Stimulated activated naive CD8-positive, alpha-beta T cell treated with anti-CD3 and anti-CD28 coated beads, Interleukin-15, amount 100 ng/mL, for 72 hours (primary cell): ENCODE data around the gene EIF2B5.

Experiments
- ATAC-seq: fragments of 150-1000 bp; cut with Tn5 transposase; 2 replicates; pipeline ENCODE4 v1.10.0; 2021; ENCODE audit warnings: mild to moderate bottlenecking, moderate library complexity
- DNase-seq, 2 donors: peaks; one replicate each; pipeline ENCODE4 v3.0.0; 2021 to 2022
- H3K27ac Mint-ChIP-seq, 2 donors: one replicate each; pipeline ENCODE4 v1.8.0; 2022; ENCODE audit warnings: mild to moderate bottlenecking in 2 of 2, mixed read lengths in 2 of 2, moderate library complexity in 2 of 2
- H3K27me3 Mint-ChIP-seq: one replicate; pipeline ENCODE4 v1.8.0; 2022; ENCODE audit warnings: mixed read lengths
- H3K4me1 Mint-ChIP-seq: one replicate; pipeline ENCODE4 v1.8.0; 2022; ENCODE audit warnings: mild to moderate bottlenecking, mixed read lengths
- H3K4me3 Mint-ChIP-seq, 2 donors: one replicate each; pipeline ENCODE4 v1.8.0; 2022; ENCODE audit warnings: mild to moderate bottlenecking in 2 of 2, mixed read lengths in 2 of 2, moderate library complexity in 1 of 2
- H3K9me3 Mint-ChIP-seq, 2 donors: one replicate each; pipeline ENCODE4 v1.8.0; 2022; ENCODE audit warnings: mixed read lengths in 2 of 2

Gene EIF2B5

DNA sequence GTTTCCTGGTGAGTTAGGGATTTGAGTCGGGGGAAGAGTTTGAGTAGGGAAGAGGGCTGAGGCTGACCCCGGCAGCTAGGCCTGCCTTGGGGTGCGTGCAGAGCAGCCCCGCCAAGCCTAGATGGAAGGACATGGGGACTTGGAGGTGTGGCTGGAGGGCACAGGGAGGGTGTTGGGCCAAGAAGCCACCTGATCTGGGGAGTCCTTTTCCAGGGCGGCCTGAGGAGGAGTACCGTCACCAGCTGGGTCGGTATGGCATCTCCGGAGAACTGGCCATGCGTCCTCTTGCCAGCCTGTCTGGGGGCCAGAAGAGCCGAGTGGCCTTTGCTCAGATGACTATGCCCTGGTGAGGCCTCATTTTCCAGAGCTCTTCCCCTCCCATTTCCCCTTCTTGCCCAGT is 57.7 kb downstream of the EIF2B5 start:
- no peak overlapping the region for H3K27ac Mint-ChIP-seq
- no peaks in the 10 kb centered on the region for H3K9me3 Mint-ChIP-seq
- H3K27me3 Mint-ChIP-seq = no peaks in the 10 kb centered on the region
- no peak overlapping the region for H3K4me3 Mint-ChIP-seq
- H3K4me1 Mint-ChIP-seq = peaks cover 23% of the 10 kb centered on the region
- DNase-seq (no peak), ATAC-seq (no peak)

DNA sequence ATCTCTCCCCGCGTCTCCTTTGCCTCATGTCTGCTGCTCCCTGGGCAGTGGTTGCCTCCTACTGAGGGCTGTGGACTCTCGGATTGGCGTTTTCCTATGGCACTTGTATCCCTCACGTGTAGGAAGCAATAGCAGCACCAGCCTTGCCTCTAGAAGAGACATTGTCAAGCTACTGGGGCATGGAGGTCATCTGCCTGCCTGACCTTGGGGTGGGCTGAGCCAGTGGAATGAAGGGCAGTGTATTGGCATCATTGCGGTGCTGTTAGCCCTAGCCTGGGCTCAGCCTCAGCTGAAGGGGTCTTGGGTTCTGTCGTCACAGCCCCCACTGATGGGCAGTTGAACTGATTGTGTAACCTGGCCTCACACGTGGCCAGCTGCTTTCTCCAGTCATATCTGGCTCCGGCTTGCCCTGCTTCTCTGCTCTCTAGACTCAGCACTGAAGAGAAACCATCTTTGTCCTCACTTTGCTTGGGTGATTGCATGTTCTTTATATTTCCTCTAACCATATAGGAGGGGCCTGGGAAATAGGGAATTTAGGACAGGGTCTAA is 58.9 kb downstream of the EIF2B5 start:
- no peaks in the 10 kb centered on the region for H3K9me3 Mint-ChIP-seq
- H3K4me3 Mint-ChIP-seq = no peak overlapping the region
- ATAC-seq (no peak), DNase-seq (no peak)
- H3K27me3 Mint-ChIP-seq = no peaks in the 10 kb centered on the region
- peaks cover 11% of the 10 kb centered on the region for H3K4me1 Mint-ChIP-seq
- no peak overlapping the region for H3K27ac Mint-ChIP-seq
